NB4 (cell line): ENCODE data around the gene CHST11.

ENCODE experiments used
- MYC ChIP-seq: IDR thresholded peaks from 2 replicates; pipeline ENCODE4 v1.6.1; 2011; ENCODE audit warnings: low read depth, low read length
- POLR2A ChIP-seq: IDR thresholded peaks from 2 replicates; pipeline ENCODE4 v1.6.1; 2011; ENCODE audit warnings: mild to moderate bottlenecking; ENCODE audit not compliant: insufficient read length; ENCODE audit errors: extremely low read depth
- TF ChIP-seq, protein P1 (sequence below): IDR thresholded peaks from one replicate; pipeline ENCODE4 v1.5.1; 2012; ENCODE audit warnings: low read depth, low read length
- TF ChIP-seq, protein P2 (sequence below): IDR thresholded peaks from 2 replicates; pipeline ENCODE4 v1.6.1; 2011; ENCODE audit warnings: low read depth, low read length

DNA sequence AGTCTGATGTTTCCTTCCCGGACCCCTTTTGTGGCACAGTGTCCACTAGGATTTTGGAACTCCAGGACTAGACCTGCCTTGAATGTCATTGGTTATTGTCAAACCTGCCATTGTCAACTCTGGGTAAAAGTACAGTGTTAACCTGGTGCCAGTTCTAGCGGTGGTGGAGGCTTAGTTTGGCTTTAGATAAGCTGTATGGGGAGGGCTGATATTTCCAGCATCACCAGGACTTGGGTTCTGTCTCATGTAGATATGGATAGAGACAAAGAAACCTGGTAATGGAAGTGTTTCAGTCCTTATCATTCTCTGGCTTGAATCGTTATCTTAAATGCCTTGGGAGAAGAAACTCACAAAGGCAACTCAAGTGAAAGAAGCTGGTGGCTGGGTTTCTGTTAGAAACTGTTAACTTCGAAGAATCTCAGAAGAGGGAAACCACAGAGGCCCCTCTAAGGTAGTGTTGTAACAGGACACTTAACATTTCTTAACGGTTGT lies 10.6 kb downstream of the CHST11 start:
- TF ChIP-seq, protein P1, sequence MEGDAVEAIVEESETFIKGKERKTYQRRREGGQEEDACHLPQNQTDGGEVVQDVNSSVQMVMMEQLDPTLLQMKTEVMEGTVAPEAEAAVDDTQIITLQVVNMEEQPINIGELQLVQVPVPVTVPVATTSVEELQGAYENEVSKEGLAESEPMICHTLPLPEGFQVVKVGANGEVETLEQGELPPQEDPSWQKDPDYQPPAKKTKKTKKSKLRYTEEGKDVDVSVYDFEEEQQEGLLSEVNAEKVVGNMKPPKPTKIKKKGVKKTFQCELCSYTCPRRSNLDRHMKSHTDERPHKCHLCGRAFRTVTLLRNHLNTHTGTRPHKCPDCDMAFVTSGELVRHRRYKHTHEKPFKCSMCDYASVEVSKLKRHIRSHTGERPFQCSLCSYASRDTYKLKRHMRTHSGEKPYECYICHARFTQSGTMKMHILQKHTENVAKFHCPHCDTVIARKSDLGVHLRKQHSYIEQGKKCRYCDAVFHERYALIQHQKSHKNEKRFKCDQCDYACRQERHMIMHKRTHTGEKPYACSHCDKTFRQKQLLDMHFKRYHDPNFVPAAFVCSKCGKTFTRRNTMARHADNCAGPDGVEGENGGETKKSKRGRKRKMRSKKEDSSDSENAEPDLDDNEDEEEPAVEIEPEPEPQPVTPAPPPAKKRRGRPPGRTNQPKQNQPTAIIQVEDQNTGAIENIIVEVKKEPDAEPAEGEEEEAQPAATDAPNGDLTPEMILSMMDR: no peak
- TF ChIP-seq, protein P2, sequence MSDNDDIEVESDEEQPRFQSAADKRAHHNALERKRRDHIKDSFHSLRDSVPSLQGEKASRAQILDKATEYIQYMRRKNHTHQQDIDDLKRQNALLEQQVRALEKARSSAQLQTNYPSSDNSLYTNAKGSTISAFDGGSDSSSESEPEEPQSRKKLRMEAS: no peak
- TF ChIP-seq POLR2A (no peak), MYC (no peak)
